Astrocyte of the spinal cord (primary cell): ENCODE measurements around the gene CASKIN1.
"Not testable (repeated sequence)": the region's sequence is repeated elsewhere in the genome, so short reads cannot be mapped to it uniquely, and the experiment has no call there.

Experiments
- DNase-seq: peaks from one replicate; pipeline ENCODE4 v3.0.0; 2011; ENCODE audit warnings: low read depth, low spot score
- H3K4me3 ChIP-seq: 2 replicates; pipeline ENCODE4 v1.5.1; 2011; ENCODE audit warnings: low read depth, mild to moderate bottlenecking, low read length, moderate library complexity
- CTCF ChIP-seq: IDR thresholded peaks from 2 replicates; pipeline ENCODE4 v1.5.1; 2012; ENCODE audit warnings: low read depth, mild to moderate bottlenecking, low read length, inconsistent platforms
- in situ Hi-C: cut with HindIII; loops from 2 replicates; pipeline ENCODE4 v1.10.0; 2017; ENCODE audit warnings: low sequenced_read_pairs

Gene CASKIN1

GRCh38 chr16:2196162-2196980, at the start of gene CASKIN1:
Gene CASKIN1, minus strand, starts transcription at chr16:2196605. Its CDS starts 173 bp downstream, at chr16:2196432.
- in situ Hi-C loops: no loop called here
- H3K4me3 ChIP-seq: no peak within 1 kb of the TSS
- no peak for TF ChIP-seq CTCF
- DNase-seq: no peak

- in situ Hi-C loops: no loop called here
- DNase-seq: no peak
- no peak overlapping the region for H3K4me3 ChIP-seq
- no peak for TF ChIP-seq CTCF
These were observed 48.8 kb upstream of the CASKIN1 start for GRCh38 chr16:2244926-2245795.

- H3K4me3 ChIP-seq: no peak overlapping the region
- DNase-seq: no peak
- no peak for TF ChIP-seq CTCF
- in situ Hi-C loops: no loop called here
These were observed 47.9 kb upstream of the CASKIN1 start for GRCh38 chr16:2244301-2244700.

GRCh38 chr16:2243781-2244180, 47.4 kb upstream of the CASKIN1 start:
- H3K4me3 ChIP-seq: no peak overlapping the region
- no peak for TF ChIP-seq CTCF
- no peak for DNase-seq
- in situ Hi-C loops: no loop called here

GRCh38 chr16:2243031-2243528, 46.7 kb upstream of the CASKIN1 start:
- in situ Hi-C loops: no loop called here
- no peak overlapping the region for H3K4me3 ChIP-seq
- DNase-seq: no peak
- TF ChIP-seq CTCF: no peak

GRCh38 chr16:2242598-2242997, 46.2 kb upstream of the CASKIN1 start:
- in situ Hi-C loops: no loop called here
- H3K4me3 ChIP-seq: no peak overlapping the region
- DNase-seq: no peak
- TF ChIP-seq CTCF: no peak

- DNase-seq, H3K4me3 ChIP-seq, in situ Hi-C loops: not testable (repeated sequence)
These were observed 43.9 kb upstream of the CASKIN1 start for GRCh38 chr16:2240331-2240730.
